Parathyroid adenoma (tissue), 2 donors: ENCODE measurements around the gene OSBPL8.

ENCODE experiments used
- H2AFZ ChIP-seq: fragments of 300-600 bp; sonication (generic); one replicate; pipeline ENCODE4 v1.7.0; 2017; ENCODE audit warnings: antibody characterized with exemption, mild to moderate bottlenecking
- H3K27ac ChIP-seq: fragments of 300-600 bp; sonication (generic); one replicate; pipeline ENCODE4 v1.7.0; 2017
- H3K27me3 ChIP-seq: fragments of 300-600 bp; sonication (generic); one replicate; pipeline ENCODE4 v1.7.0; 2017; ENCODE audit warnings: low read length; ENCODE audit not compliant: control insufficient read depth, insufficient read depth
- H3K36me3 ChIP-seq: fragments of 300-600 bp; sonication (generic); one replicate; pipeline ENCODE4 v1.7.0; 2017; ENCODE audit warnings: low read length; ENCODE audit not compliant: control insufficient read depth, insufficient read depth
- H3K4me1 ChIP-seq: fragments of 300-600 bp; sonication (generic); one replicate; pipeline ENCODE4 v1.7.0; 2017; ENCODE audit warnings: control low read depth
- H3K4me2 ChIP-seq: fragments of 300-600 bp; sonication (generic); one replicate; pipeline ENCODE4 v1.7.0; 2017; ENCODE audit warnings: low read length
- H3K4me3 ChIP-seq: fragments of 300-600 bp; sonication (generic); one replicate; pipeline ENCODE4 v1.7.0; 2017; ENCODE audit warnings: low read depth, low read length
- H3K79me2 ChIP-seq: fragments of 300-600 bp; sonication (generic); one replicate; pipeline ENCODE4 v1.7.0; 2017; ENCODE audit warnings: control low read depth
- H3K9ac ChIP-seq: fragments of 300-600 bp; sonication (generic); one replicate; pipeline ENCODE4 v1.7.0; 2017; ENCODE audit warnings: mild to moderate bottlenecking
- H3K9me3 ChIP-seq: fragments of 300-600 bp; sonication (generic); one replicate; pipeline ENCODE4 v1.7.0; 2017; ENCODE audit warnings: low read length; ENCODE audit not compliant: control insufficient read depth
- CTCF ChIP-seq: fragments of 300-600 bp; sonication (generic); IDR thresholded peaks from one replicate; pipeline ENCODE4 v1.7.0; 2017; ENCODE audit warnings: antibody characterized with exemption, mild to moderate bottlenecking
- donor health status: primary hyperparathyroidism.

Gene OSBPL8

GRCh38 chr12:76446090-76446489 is 113.5 kb downstream of the OSBPL8 start:
- Histone ChIP-seq H3K9me3 (no peaks in the 10 kb centered on the region), H3K9ac (no peak overlapping the region), H2AFZ (no peak overlapping the region), H3K36me3 (no peaks in the 10 kb centered on the region), H3K4me2 (no peak overlapping the region), H3K27ac (no peak overlapping the region), H3K27me3 (no peaks in the 10 kb centered on the region), H3K4me3 (no peak overlapping the region), H3K4me1 (peaks cover 3% of the 10 kb centered on the region), H3K79me2 (no peaks in the 10 kb centered on the region)
- TF ChIP-seq CTCF, result no peak

GRCh38 chr12:76445462-76445861 is 114.1 kb downstream of the OSBPL8 start:
- no peak overlapping the region for H3K27ac ChIP-seq
- no peaks in the 10 kb centered on the region for H3K79me2 ChIP-seq
- no peak overlapping the region for H3K4me2 ChIP-seq
- peaks cover 3% of the 10 kb centered on the region for H3K4me1 ChIP-seq
- no peaks in the 10 kb centered on the region for H3K36me3 ChIP-seq
- H3K4me3 ChIP-seq, result no peak overlapping the region
- no peak overlapping the region for H2AFZ ChIP-seq
- no peaks in the 10 kb centered on the region for H3K9me3 ChIP-seq
- TF ChIP-seq CTCF, result no peak
- H3K9ac ChIP-seq, result no peak overlapping the region
- no peaks in the 10 kb centered on the region for H3K27me3 ChIP-seq

- Histone ChIP-seq H3K4me1 (peaks cover 3% of the 10 kb centered on the region), H3K27ac (no peak overlapping the region), H3K79me2 (no peaks in the 10 kb centered on the region), H3K9ac (no peak overlapping the region), H2AFZ (no peak overlapping the region), H3K4me2 (no peak overlapping the region), H3K9me3 (no peaks in the 10 kb centered on the region), H3K36me3 (no peaks in the 10 kb centered on the region), H3K27me3 (no peaks in the 10 kb centered on the region), H3K4me3 (no peak overlapping the region)
- TF ChIP-seq CTCF, result no peak
These were observed 115.1 kb downstream of the OSBPL8 start for GRCh38 chr12:76444408-76444984.

GRCh38 chr12:76441016-76441415 is 118.6 kb downstream of the OSBPL8 start:
- H3K9ac ChIP-seq, result no peak overlapping the region
- no peak for TF ChIP-seq CTCF
- no peaks in the 10 kb centered on the region for H3K27me3 ChIP-seq
- H3K4me3 ChIP-seq, result no peak overlapping the region
- no peaks in the 10 kb centered on the region for H3K36me3 ChIP-seq
- no peak overlapping the region for H2AFZ ChIP-seq
- no peak overlapping the region for H3K27ac ChIP-seq
- peaks cover 2% of the 10 kb centered on the region for H3K79me2 ChIP-seq
- H3K4me2 ChIP-seq, result no peak overlapping the region
- peaks cover 3% of the 10 kb centered on the region for H3K4me1 ChIP-seq
- H3K9me3 ChIP-seq, result no peaks in the 10 kb centered on the region

- no peak overlapping the region for H3K4me2 ChIP-seq
- H3K36me3 ChIP-seq, result no peaks in the 10 kb centered on the region
- H3K79me2 ChIP-seq, result peaks cover 6% of the 10 kb centered on the region
- no peak overlapping the region for H3K27ac ChIP-seq
- no peak overlapping the region for H3K9ac ChIP-seq
- no peak overlapping the region for H3K4me3 ChIP-seq
- TF ChIP-seq CTCF, result no peak
- no peaks in the 10 kb centered on the region for H3K9me3 ChIP-seq
- no peak overlapping the region for H2AFZ ChIP-seq
- H3K27me3 ChIP-seq, result no peaks in the 10 kb centered on the region
- H3K4me1 ChIP-seq, result no peaks in the 10 kb centered on the region
These were observed 126.8 kb downstream of the OSBPL8 start for GRCh38 chr12:76432733-76433132.
